Stimulated activated CD8-positive, alpha-beta memory T cell treated with anti-CD3 and anti-CD28 coated beads, Interleukin-4, amount 100 ng/mL, for 24 hours (primary cell): Measurements from ENCODE around the gene CSTF2T.

Source experiments
- DNase-seq: peaks from one replicate; pipeline ENCODE4 v3.0.0-alpha.2; 2020; ENCODE audit warnings: low read depth

The CSTF2T gene, protein sequence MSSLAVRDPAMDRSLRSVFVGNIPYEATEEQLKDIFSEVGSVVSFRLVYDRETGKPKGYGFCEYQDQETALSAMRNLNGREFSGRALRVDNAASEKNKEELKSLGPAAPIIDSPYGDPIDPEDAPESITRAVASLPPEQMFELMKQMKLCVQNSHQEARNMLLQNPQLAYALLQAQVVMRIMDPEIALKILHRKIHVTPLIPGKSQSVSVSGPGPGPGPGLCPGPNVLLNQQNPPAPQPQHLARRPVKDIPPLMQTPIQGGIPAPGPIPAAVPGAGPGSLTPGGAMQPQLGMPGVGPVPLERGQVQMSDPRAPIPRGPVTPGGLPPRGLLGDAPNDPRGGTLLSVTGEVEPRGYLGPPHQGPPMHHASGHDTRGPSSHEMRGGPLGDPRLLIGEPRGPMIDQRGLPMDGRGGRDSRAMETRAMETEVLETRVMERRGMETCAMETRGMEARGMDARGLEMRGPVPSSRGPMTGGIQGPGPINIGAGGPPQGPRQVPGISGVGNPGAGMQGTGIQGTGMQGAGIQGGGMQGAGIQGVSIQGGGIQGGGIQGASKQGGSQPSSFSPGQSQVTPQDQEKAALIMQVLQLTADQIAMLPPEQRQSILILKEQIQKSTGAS

DNA sequence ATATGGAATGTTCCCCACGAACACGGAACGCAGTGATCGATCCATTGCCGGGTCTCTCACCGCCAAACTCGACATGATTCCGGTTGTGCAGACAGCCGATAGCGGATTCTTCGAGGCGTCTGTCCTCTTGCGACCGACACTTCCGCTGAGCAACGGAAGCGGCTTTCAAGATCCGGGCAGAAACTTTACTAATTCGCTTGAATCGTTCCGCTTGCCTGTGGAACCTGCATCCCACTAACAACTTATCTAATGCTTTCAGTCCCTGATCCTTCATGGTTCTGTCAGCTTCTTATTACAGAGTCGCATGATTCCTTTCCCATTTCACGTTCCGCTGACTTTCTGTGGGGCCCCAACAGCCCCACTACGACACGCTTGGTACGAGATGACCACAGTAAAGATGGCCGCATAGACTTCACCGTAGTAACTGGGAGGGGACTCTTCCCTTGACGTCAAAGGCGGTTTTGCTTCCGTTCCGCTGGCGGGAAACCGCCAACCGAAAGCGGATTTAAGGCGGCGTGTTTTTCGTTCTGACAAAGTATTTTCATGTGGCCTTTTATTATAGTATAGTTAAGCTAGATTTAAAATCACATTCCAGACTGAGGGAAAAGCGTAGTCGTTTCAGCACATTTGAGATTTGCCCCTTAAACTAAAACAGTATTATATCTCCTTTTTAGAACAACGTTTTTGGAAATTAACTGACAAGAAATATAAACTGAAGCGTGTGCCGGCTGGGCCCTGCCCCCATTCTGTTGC is at the start of gene CSTF2T:
Gene CSTF2T, minus strand, starts transcription at position 121 of the 753 bp plus-strand sequence. Its CDS starts 46 bp downstream, at position 75.
- DNase-seq = peak; percentile 83

DNA sequence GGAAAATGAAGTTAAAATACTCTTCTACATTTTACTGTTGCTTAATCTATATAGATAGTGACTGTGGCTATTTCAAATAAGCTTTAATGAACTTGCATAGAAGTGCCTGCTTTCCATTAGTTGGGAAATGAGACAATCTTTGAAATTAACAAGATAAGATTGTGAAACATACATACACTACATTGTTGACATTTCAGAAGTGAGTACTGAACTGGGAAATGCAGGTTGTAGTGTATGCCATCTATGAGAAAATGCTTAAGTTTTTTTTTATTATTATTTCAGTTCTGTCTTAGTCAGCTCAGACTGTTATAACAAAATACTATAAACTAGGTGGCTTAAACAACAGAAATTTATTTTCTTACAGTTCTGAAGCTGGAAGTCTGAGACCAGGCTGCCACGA is 49.6 kb upstream of the CSTF2T start:
- no peak for DNase-seq

DNA sequence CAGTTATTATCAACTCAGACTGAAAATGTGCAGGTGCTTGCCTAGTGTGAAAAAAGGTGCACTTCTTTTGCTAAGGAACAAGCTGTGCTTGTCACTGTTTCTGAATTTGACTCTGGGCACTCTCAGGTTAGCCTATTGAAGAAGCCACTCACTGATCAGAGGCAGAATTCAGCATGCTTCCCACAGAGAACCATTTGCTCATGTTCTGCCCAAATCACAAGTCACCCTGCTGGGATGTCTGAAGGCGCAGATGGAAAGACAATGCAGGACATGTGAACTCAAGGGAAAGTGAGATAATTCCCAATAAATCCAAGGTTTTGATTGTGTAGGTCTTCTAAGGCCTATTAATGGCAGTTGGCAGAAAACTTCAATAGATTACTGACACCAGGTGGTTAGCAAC is 47.8 kb upstream of the CSTF2T start:
- no peak for DNase-seq

DNA sequence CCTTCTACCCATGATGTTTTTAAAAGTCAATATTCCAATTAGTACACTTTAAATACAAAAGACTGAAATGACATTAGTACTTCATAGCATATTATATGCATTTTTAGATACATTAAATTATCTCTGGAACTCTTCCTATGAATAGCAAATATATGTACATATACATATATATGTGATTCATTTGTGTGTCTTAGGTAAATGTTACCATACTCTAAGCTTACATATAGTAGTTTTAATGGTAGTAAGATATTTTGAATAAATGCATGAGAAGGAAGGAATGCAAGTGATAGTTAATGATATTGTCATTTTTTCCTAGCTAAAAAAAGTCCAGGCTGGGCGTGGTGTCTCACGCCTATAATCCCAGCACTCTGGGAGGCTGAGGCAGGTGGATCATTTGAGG is 46.0 kb upstream of the CSTF2T start:
- no peak for DNase-seq

DNA sequence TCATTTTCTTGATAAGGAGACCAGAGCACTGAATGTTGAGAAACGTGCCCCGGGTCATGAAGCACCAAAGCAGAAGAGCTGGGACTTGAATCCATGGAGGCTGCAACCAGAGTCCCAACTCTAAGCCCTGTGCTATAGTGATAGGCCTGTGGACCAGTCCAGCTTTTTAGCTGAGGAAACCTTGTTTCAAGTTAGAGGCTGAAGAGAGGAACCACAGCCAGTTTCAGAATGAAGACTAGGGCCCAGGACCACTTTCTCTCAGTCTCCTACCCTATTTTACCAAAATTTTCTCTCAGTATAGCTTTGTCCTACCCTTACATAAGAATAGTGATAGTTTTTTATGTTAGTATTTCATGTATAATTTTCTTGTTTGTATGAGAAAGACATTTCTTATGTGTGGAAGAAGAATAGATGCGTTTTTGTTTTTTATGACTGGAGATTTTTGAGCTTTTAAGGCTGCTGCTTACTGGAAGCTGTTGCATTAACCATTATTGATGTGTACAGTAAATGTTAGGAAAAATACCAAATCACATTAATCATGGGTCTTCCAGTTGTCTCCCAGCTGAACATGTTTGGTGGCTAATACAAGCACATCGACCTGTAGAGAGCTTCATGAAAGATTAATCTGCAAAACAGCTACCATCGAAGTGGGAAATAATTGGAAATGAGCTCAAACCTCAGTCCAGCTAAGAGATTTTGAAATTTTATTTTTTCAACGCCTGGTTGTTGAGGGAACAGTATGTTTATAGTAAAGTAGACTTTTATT is 45.0 kb upstream of the CSTF2T start:
- no peak for DNase-seq

DNA sequence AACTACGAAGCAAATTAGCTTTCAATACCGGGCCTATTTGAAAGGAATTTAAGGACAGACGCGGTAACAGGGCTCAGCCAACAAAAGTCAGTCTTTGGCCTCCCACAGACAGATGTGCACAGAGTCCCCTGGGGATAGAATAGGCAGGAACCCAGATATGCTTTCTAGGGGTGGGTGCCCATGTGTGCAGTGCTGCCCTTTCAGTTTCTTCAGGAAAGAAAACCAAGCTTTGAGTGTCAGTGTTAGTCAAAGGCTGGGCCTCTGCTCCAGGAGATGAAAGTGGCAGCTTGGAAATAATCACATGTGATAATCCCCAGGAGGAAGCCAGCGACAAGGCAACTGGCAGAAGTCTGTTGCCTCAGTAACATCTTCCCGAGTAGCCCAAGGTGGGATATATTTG is 43.8 kb upstream of the CSTF2T start:
- no peak for DNase-seq

DNA sequence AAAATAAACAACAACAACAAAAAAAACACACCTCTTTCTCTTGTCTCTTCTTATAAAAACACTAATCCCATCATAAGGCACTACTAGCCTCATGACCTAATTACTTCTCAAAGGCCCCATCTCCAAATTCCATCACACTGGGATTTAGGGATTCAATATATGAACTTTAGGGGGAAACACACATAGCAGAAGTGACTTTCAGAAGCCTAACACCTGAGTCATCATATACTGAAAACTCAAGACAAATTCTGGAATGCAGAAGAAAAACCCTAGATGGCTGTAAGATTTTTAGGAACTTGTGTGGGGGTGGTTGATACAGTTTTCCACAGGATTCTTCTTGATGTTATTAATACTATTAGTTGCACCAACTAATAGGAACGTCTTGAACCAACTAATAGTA is 33.7 kb upstream of the CSTF2T start:
- DNase-seq = no peak

DNA sequence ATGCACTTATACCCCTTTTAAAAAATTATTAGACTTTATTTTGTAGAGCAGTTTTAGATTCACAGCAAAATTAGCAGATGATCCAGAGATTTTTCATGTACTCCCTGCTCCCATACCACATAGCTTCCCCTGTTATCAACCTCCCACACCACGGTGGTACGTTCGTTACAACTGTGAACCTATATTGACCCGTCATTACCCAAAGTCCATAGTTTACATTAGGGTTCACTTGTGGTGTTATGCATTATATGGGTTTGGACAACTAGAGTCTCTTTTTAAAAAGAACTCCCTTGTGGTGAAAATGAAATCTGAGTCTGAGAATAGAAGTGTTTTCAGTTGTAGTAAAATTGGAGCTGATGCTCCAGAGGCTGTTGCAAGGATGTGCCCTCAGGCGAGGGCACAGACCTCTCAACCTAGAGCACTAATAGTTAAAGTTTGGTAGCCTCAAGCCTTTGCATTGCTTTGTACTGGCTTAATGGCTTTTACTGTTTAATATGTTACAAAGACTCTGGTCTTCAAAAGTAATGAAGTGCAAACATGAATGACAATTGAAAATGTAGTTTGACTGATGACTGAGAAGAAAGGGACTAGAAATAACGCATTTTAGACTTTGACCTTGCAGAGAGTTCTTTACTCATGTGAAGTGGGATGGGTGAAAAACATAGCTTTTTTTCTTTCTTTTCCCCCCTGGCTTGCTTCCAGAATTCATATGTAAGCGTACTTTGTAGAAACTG is 30.6 kb upstream of the CSTF2T start:
- no peak for DNase-seq

DNA sequence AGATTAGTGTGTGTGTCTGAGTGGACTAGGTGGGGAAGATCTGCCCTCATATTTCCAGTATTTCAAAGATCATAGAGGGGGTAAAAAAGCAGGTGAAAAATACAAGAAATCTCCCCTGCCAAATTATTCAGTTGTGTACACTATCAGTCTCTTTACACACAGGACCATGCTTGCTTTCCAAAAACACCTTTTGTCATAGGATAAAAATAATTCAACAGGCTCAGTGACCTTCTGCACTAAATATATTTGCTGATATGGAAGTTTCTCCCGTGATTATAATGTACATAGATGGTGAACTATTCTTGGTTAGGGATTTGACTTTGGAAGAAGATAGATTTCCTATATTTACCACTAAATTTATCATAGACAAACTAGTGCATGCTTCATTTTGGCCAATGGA is 24.6 kb upstream of the CSTF2T start:
- no peak for DNase-seq

DNA sequence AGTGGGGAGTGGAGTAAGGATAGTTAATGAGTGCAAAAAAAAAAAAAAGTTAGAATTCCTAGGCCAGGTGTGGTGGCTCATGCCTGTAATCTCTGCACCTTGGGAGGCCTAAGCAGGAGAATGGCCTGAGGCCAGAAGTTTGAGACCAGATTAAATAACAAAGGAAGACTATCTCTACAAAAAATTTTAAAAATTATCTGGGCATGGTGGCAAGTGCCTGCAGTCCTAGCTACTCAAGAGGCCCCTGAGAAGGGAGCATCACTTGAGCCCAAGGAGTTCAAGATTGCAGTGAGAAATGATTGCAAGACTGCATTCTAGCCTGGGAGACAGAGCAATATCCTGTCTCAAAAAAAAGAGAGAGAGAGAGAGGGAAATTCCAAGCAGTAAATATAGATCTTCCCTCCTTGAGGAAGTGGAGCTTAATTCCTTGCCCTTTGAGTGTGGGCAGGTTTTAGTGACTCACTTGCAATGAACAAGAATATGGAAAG is 19.5 kb upstream of the CSTF2T start:
- DNase-seq = no peak

DNA sequence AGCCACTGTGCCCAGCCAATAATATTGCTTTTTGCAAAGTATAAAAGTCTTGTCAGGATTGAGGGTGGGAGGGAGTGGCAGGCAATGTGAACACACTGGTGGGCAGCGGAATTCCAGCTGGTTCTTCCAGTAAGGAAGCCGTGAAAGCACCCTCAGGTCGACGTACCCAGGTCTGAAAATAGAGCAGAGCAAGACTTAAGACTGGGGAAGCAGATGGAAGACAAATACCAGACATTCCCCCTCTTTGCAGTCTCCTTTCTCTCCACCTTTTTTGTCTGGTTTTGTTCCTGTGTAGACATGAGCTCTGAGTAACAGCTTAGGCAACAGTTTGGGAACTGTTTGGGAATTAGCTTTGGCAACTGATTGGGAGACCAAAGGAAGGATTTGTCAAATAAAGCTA is 17.6 kb upstream of the CSTF2T start:
- DNase-seq = no peak

DNA sequence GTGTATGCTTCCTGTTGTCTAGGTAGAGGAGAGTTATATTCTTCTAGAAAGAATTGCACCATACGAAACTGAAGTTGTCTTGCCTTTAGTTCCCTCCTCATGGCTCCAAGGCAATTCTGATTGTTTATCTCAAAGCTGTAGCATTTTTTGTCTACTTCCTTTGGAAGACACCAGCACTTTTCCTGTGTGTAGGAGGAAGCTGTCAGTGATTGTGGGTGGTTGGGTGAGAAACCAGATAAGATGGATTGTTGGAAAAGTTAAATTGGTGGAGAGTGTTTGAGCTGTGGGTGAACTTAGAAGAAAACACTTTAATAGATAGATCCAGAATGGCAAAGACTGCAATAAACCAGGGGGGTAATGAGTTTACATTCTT is 12.1 kb upstream of the CSTF2T start:
- no peak for DNase-seq

DNA sequence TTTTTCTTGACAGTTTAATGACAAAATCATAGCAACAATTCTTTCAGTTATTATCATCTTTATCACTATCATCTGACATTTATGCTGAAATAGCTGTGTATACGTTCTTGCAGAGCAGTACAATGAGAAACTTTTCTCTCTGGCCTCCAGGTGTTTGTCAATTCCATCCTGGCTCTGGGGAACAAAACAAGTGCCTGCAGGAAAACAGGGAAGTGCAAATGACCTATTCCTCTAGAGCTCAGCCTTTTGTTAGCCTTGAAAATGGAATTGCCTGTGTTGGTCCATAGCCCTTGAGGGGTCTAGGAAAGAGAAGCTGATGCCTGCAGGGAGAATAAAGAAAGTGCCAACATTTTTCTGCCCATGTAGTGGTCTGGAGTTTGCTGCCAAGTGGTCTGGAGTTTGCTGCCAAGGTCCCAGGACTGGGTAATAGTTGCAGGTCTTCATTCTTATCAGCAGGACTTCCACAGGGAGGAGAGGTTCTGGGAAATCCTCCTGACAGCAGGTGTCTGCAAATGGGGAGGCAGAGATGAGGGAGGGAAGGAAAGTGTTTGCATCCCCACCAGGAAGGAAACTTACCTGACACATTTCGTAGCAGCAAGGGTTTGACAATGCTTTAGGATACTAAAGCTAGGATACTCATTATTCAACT is 10.1 kb upstream of the CSTF2T start:
- no peak for DNase-seq

DNA sequence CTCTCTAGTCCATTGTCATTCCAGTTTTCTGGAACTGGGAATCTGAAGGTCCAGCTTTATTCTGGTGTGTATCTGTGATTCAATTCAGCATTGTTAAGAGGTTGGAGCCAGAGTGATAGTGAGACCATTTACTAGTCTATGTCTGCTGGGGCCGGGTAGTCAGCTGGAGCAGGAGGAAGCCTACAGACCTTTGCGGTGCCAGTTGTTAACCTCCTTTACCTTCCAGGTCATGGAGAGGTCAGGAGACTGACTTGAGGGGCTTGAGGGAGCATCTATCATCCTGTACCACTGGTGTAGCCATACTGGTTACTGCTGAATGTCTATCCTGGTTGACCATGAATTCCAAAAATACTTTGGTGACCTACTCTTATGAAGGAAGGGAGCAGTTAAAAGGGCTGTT is 9.2 kb upstream of the CSTF2T start:
- DNase-seq = no peak

DNA sequence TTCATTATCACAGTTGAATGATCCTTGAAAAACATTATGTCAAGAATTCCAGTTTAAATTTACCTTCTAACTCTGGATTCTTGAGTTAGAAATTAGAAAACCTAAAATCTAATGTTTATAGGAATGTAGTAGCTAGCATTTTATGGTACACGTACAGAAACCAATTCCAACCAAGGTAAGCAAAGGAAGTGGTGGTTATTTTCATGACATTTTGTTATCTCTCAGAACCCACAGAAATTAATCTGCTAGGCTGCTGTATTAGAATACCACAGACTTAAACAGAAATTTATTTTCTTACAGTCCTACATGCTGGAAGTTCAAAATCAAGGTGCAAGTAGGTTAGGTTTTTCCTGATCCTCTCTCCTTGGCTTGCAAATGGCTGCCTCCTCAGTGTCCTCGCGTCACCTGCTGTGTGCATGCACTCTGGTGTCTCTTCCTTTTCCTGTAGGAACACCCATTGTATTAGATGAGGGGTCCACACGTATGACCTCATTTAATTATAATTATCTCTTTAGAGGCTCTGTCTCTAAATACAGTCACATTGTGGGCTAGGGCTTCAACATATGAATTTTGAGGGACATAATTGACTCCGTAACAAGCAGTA is 8.5 kb upstream of the CSTF2T start:
- DNase-seq = no peak

DNA sequence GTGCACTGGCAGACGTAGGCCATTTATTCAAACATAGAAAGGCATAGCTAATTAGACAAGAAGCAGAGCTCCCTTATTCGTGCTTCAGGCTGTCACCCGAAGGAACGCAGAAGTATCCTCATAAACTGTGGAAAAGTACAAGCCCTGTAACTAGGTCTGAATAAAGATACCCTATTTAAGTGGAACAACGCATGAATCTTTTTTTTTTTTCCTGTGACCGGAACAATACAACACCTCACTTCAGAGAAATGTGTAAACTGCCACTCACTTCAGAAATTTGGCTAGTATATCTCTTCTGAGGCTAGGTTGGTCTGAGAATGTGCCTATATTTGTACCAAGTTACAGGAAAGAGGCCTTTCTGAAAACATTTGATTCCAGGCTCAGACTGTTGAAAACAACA is 8.0 kb upstream of the CSTF2T start:
- no peak for DNase-seq

DNA sequence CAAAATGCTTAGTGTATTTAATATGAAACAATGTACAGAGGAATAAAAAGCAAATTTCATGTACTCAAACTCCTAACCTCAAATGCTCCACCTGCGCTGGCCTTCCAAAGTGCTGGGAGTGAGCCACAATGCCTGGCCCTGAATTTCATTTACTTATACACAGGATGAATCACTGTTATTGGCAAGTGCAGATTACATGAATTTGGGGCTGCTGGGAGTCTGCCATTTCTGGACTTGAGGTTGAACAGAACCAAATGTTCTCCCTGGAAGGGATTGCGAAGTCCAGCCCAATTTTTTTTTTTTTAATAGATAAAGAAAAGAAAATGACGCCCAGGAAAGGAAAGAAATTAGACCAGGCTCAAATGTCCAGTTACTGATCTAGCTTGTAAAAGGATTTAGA is 6.8 kb upstream of the CSTF2T start:
- DNase-seq = no peak

DNA sequence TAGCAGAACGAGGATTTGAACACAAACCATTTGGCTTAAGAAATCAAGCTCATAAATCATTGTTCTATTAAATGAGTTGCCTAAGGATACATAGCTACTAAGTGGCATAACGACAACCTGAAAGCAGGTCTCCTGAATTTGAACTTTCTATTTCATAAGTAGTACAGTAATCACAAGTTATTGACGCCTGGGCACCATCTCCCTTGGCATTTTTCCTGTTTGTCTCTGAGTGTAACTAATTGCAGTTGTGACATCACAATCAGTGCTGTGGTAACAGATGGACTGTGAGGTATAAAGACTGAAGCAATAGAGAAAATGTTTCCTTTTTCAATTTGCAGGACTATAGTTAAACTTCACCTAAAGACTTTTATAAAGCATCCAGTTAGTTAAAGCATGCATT is 6.4 kb upstream of the CSTF2T start:
- DNase-seq = no peak

DNA sequence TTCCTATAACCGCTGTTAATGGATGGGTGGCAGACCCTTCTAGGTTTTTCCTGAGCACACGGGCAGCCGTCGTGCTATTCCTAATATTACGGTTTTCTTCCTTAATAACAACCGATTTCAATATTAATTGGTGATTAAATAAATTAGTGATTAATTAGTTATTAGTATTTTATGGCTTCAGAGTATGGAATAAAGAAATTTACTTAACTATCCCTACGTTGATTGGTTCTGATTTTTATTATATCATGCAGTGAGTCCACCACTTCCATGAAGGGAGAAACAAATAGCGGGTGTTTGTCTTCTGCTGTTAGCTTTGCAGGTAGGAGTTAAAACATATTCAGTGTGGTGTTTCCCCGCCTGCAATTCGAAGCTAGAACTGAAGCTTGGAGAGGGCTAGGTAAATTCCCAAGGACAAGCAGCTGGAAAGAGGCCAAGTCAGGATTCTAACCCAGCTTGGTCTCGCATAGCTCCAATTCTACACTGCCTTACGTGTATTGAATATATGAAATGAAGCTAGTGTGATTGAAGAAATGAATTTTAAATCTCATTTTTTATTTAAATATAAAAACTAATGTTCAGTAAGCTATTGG is 928 bp upstream of the CSTF2T start:
- no peak for DNase-seq

DNA sequence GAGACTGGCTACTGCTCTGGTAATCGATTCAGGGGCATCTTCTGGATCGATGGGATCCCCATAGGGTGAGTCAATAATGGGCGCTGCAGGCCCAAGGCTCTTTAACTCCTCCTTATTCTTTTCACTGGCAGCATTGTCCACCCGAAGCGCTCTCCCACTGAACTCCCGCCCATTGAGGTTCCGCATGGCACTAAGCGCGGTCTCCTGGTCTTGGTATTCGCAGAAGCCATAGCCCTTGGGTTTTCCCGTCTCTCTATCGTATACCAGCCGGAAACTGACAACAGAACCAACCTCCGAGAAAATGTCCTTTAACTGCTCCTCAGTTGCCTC is 285 bp downstream of the CSTF2T start:
- no peak for DNase-seq
